Measurements from ENCODE around the gene NR2C2.
"Not testable (repeated sequence)": the region's sequence is repeated elsewhere in the genome, so short reads cannot be mapped to it uniquely, and the experiment has no call there.

NR2C2 gene

GRCh38 chr3:14947100-14947885 is at the start of gene NR2C2:
Gene NR2C2 (plus strand): TSS chr3:14947583. CDS start chr3:15003915, 56,332 bp downstream.
- no peak for FAIRE-seq

GRCh38 chr3:14898929-14899328 is 48.5 kb upstream of the NR2C2 start:
- no peak for FAIRE-seq

- no peak for FAIRE-seq
Measured at GRCh38 chr3:14899993-14900618, 47.3 kb upstream of the NR2C2 start.

- no peak for FAIRE-seq
Measured at GRCh38 chr3:14900881-14901873, 46.2 kb upstream of the NR2C2 start.

GRCh38 chr3:14902719-14903118 is 44.7 kb upstream of the NR2C2 start:
- FAIRE-seq, result no peak

GRCh38 chr3:14903501-14903900 is 43.9 kb upstream of the NR2C2 start:
- not testable (repeated sequence) for FAIRE-seq

- no peak for FAIRE-seq
Measured at GRCh38 chr3:14905055-14905657, 42.2 kb upstream of the NR2C2 start.

GRCh38 chr3:14906355-14906971 is 40.9 kb upstream of the NR2C2 start:
- no peak for FAIRE-seq

- FAIRE-seq, result no peak
Measured at GRCh38 chr3:14907043-14907966, 40.1 kb upstream of the NR2C2 start.

- no peak for FAIRE-seq
Measured at GRCh38 chr3:14909250-14909649, 38.1 kb upstream of the NR2C2 start.

GRCh38 chr3:14911651-14912050 is 35.7 kb upstream of the NR2C2 start:
- FAIRE-seq, result no peak

GRCh38 chr3:14913071-14913925 is 34.1 kb upstream of the NR2C2 start:
- FAIRE-seq, result no peak

- no peak for FAIRE-seq
Measured at GRCh38 chr3:14913926-14914778, 33.2 kb upstream of the NR2C2 start.

- FAIRE-seq, result no peak
Measured at GRCh38 chr3:14914779-14915117, 32.6 kb upstream of the NR2C2 start.

- FAIRE-seq, result no peak
Measured at GRCh38 chr3:14915636-14916222, 31.7 kb upstream of the NR2C2 start.

GRCh38 chr3:14918356-14918860 is 29.0 kb upstream of the NR2C2 start:
- no peak for FAIRE-seq

GRCh38 chr3:14920536-14920935 is 26.8 kb upstream of the NR2C2 start:
- no peak for FAIRE-seq

GRCh38 chr3:14921034-14921616 is 26.3 kb upstream of the NR2C2 start:
- no peak for FAIRE-seq
